ENCODE data around the gene ALKBH7.
"Not testable (repeated sequence)": the region's sequence is repeated elsewhere in the genome, so short reads cannot be mapped to it uniquely, and the experiment has no call there.

The ALKBH7 gene

GRCh38 chr19:6372594-6373095 lies at the start of gene ALKBH7:
Gene ALKBH7, plus strand, starts transcription at chr19:6372794. Its CDS starts 27 bp downstream, at chr19:6372821.
- peak; percentile 96 for DNase-seq (ENCODE audit: low read depth)

GRCh38 chr19:6324757-6325156 lies 47.8 kb upstream of the ALKBH7 start:
- DNase-seq (ENCODE audit: low read depth): no peak

- DNase-seq (ENCODE audit: low read depth): no peak
Observed at GRCh38 chr19:6325614-6326013, 47.0 kb upstream of the ALKBH7 start.

- no peak for DNase-seq (ENCODE audit: low read depth)
Observed at GRCh38 chr19:6326815-6327214, 45.8 kb upstream of the ALKBH7 start.

- DNase-seq (ENCODE audit: low read depth): no peak
Observed at GRCh38 chr19:6333439-6333838, 39.2 kb upstream of the ALKBH7 start, which contains the start of gene ACER1. Gene ACER1, minus strand, starts transcription at chr19:6333612. Its CDS starts 61 bp downstream, at chr19:6333551.

- no peak for DNase-seq (ENCODE audit: low read depth)
Observed at GRCh38 chr19:6334490-6335285, 37.9 kb upstream of the ALKBH7 start.

- no peak for DNase-seq (ENCODE audit: low read depth)
Observed at GRCh38 chr19:6340493-6341201, 31.9 kb upstream of the ALKBH7 start.

GRCh38 chr19:6343462-6343861 lies 29.1 kb upstream of the ALKBH7 start:
- no peak for DNase-seq (ENCODE audit: low read depth)

GRCh38 chr19:6349271-6349670 lies 23.3 kb upstream of the ALKBH7 start:
- not testable (repeated sequence) for DNase-seq (ENCODE audit: low read depth)

- DNase-seq (ENCODE audit: low read depth): no peak
Observed at GRCh38 chr19:6350688-6351087, 21.9 kb upstream of the ALKBH7 start.

GRCh38 chr19:6352381-6353165 lies 20.0 kb upstream of the ALKBH7 start:
- DNase-seq (ENCODE audit: low read depth): no peak

GRCh38 chr19:6354098-6354674 lies 18.4 kb upstream of the ALKBH7 start:
- DNase-seq (ENCODE audit: low read depth): no peak

- not testable (repeated sequence) for DNase-seq (ENCODE audit: low read depth)
Observed at GRCh38 chr19:6355321-6356040, 17.1 kb upstream of the ALKBH7 start.

- no peak for DNase-seq (ENCODE audit: low read depth)
Observed at GRCh38 chr19:6357174-6357573, 15.4 kb upstream of the ALKBH7 start.

- DNase-seq (ENCODE audit: low read depth): no peak
Observed at GRCh38 chr19:6358003-6358402, 14.6 kb upstream of the ALKBH7 start.

- DNase-seq (ENCODE audit: low read depth): no peak
Observed at GRCh38 chr19:6359568-6360341, 12.8 kb upstream of the ALKBH7 start.

GRCh38 chr19:6360445-6360844 lies 12.1 kb upstream of the ALKBH7 start:
- DNase-seq (ENCODE audit: low read depth): not testable (repeated sequence)

GRCh38 chr19:6360857-6361216 lies 11.8 kb upstream of the ALKBH7 start:
- not testable (repeated sequence) for DNase-seq (ENCODE audit: low read depth)

- no peak for DNase-seq (ENCODE audit: low read depth)
Observed at GRCh38 chr19:6362027-6362350, 10.6 kb upstream of the ALKBH7 start.

- DNase-seq (ENCODE audit: low read depth): no peak
Observed at GRCh38 chr19:6362351-6362801, 10.2 kb upstream of the ALKBH7 start.

- no peak for DNase-seq (ENCODE audit: low read depth)
Observed at GRCh38 chr19:6364353-6364752, 8.2 kb upstream of the ALKBH7 start.
